H9 (cell line): ENCODE measurements around the gene PPARG. TPM values are rescaled to one million over a fixed set of nuclear protein-coding genes. Genes with fewer than 3 reads are reported as not detected.

Source experiments
- DNase-seq: peaks from one replicate; pipeline ENCODE4 v3.0.0-alpha.2; 2017
- H2AFZ ChIP-seq: one replicate; pipeline ENCODE4 v1.6.1; 2013; ENCODE audit warnings: mild to moderate bottlenecking, low read length, control low read depth, moderate library complexity
- H2AK5ac ChIP-seq: 2 replicates; pipeline ENCODE4 v1.6.1; 2013; ENCODE audit warnings: low read length, control low read depth, mixed read lengths; ENCODE audit not compliant: insufficient read length
- H2BK120ac ChIP-seq: one replicate; pipeline ENCODE4 v1.6.1; 2013; ENCODE audit warnings: low read depth, mild to moderate bottlenecking, low read length, control low read depth, inconsistent platforms; ENCODE audit not compliant: poor library complexity, severe bottlenecking
- H2BK12ac ChIP-seq: 2 replicates; pipeline ENCODE4 v1.6.1; 2013; ENCODE audit warnings: low read length, control low read depth, mixed read lengths, low read depth; ENCODE audit not compliant: insufficient read length
- H2BK15ac ChIP-seq: 2 replicates; pipeline ENCODE4 v1.6.1; 2013; ENCODE audit warnings: low read depth, low read length, control low read depth
- H2BK20ac ChIP-seq: one replicate; pipeline ENCODE4 v1.6.1; 2013; ENCODE audit warnings: low read depth, mild to moderate bottlenecking, low read length, control low read depth, inconsistent platforms; ENCODE audit not compliant: poor library complexity, severe bottlenecking
- H2BK5ac ChIP-seq: 2 replicates; pipeline ENCODE4 v1.6.1; 2013; ENCODE audit warnings: low read length, control low read depth, mixed read lengths; ENCODE audit not compliant: insufficient read length
- H3K14ac ChIP-seq: 2 replicates; pipeline ENCODE4 v1.6.1; 2013; ENCODE audit warnings: low read length, control low read depth; ENCODE audit not compliant: insufficient read depth
- H3K18ac ChIP-seq: 2 replicates; pipeline ENCODE4 v1.6.1; 2013; ENCODE audit warnings: low read depth, mild to moderate bottlenecking, mixed read lengths, low read length, control low read depth; ENCODE audit not compliant: insufficient read length
- H3K23ac ChIP-seq: 2 replicates; pipeline ENCODE4 v1.6.1; 2013; ENCODE audit warnings: low read length, control low read depth, mixed read lengths, low read depth; ENCODE audit not compliant: insufficient read length
- H3K23me2 ChIP-seq: 2 replicates; pipeline ENCODE4 v1.6.1; 2013; ENCODE audit warnings: low read depth, mild to moderate bottlenecking, mixed read lengths, low read length, control low read depth; ENCODE audit not compliant: insufficient read length, poor library complexity, severe bottlenecking
- H3K27ac ChIP-seq: 2 replicates; pipeline ENCODE4 v1.5.1; 2013; ENCODE audit warnings: low read length, control low read depth, mixed read lengths, low read depth; ENCODE audit not compliant: insufficient read length
- H3K27me3 ChIP-seq: 2 replicates; pipeline ENCODE4 v1.6.1; 2013; ENCODE audit warnings: low read length, control low read depth, inconsistent platforms; ENCODE audit not compliant: insufficient read depth
- H3K4ac ChIP-seq: 2 replicates; pipeline ENCODE4 v1.6.1; 2013; ENCODE audit warnings: low read depth, mild to moderate bottlenecking, control low read depth, inconsistent platforms, low read length, moderate library complexity
- H3K4me1 ChIP-seq: 2 replicates; pipeline ENCODE4 v1.6.1; 2013; ENCODE audit warnings: low read length, control low read depth, inconsistent platforms; ENCODE audit not compliant: insufficient read depth
- H3K4me2 ChIP-seq: 2 replicates; pipeline ENCODE4 v1.6.1; 2013; ENCODE audit warnings: low read length, control low read depth, mixed read lengths; ENCODE audit not compliant: insufficient read length, insufficient read depth
- H3K56ac ChIP-seq: 2 replicates; pipeline ENCODE4 v1.6.1; 2013; ENCODE audit warnings: low read depth, mild to moderate bottlenecking, mixed read lengths, low read length, control low read depth; ENCODE audit not compliant: insufficient read length
- H3K79me1 ChIP-seq: 2 replicates; pipeline ENCODE4 v1.6.1; 2013; ENCODE audit warnings: low read depth, mild to moderate bottlenecking, moderate library complexity, low read length, control low read depth, inconsistent platforms; ENCODE audit not compliant: insufficient read depth, poor library complexity, severe bottlenecking
- H3K79me2 ChIP-seq: 2 replicates; pipeline ENCODE4 v1.6.1; 2013; ENCODE audit warnings: low read length, control low read depth, inconsistent platforms; ENCODE audit not compliant: insufficient read depth
- H3K9ac ChIP-seq: 2 replicates; pipeline ENCODE4 v1.6.1; 2013; ENCODE audit warnings: low read length, control low read depth, mixed read lengths; ENCODE audit not compliant: insufficient read length; ENCODE audit errors: extremely low read depth
- H3K9me3 ChIP-seq: one replicate; pipeline ENCODE4 v1.6.1; 2013; ENCODE audit warnings: low read depth, low read length, inconsistent platforms; ENCODE audit not compliant: control insufficient read depth
- H3T11ph ChIP-seq: one replicate; pipeline ENCODE4 v1.6.1; 2013; ENCODE audit warnings: mild to moderate bottlenecking, low read length, control low read depth, inconsistent platforms
- H4K20me1 ChIP-seq: one replicate; pipeline ENCODE4 v1.6.1; 2013; ENCODE audit not compliant: control insufficient read depth, insufficient read length, insufficient read depth
- H4K5ac ChIP-seq: 2 replicates; pipeline ENCODE4 v1.6.1; 2013; ENCODE audit warnings: low read depth, mild to moderate bottlenecking, mixed read lengths, low read length, control low read depth; ENCODE audit not compliant: insufficient read length
- H4K8ac ChIP-seq: replicated peaks from 2 replicates; pipeline ENCODE4 v1.6.1; 2013; ENCODE audit warnings: low read length, control low read depth, mixed read lengths, low read depth; ENCODE audit not compliant: insufficient read length
- H4K91ac ChIP-seq: 2 replicates; pipeline ENCODE4 v1.6.1; 2013; ENCODE audit warnings: low read depth, mild to moderate bottlenecking, moderate library complexity, mixed read lengths, low read length, control low read depth; ENCODE audit not compliant: insufficient read length
- H3K27ac Mint-ChIP-seq, 3 experiments: 2 replicates in 2 of 3; 3 replicates in 1 of 3; pipeline ENCODE4 v1.8.0; 2020 to 2021; ENCODE audit warnings: mixed read lengths in 3 of 3, mild to moderate bottlenecking in 1 of 3, moderate library complexity in 1 of 3
- H3K27me3 Mint-ChIP-seq: 2 replicates; pipeline ENCODE4 v1.8.0; 2021; ENCODE audit warnings: low read depth, mild to moderate bottlenecking, moderate library complexity, mixed read lengths
- H3K36me3 Mint-ChIP-seq, 3 experiments: 2 replicates in 2 of 3; 3 replicates in 1 of 3; pipeline ENCODE4 v1.8.0; 2020 to 2021; ENCODE audit warnings: low read depth in 3 of 3, mixed read lengths in 3 of 3; ENCODE audit not compliant: insufficient read depth in 1 of 3
- H3K4me1 Mint-ChIP-seq, 2 experiments: 2 replicates each; pipeline ENCODE4 v1.8.0; 2020; ENCODE audit warnings: mixed read lengths in 2 of 2
- H3K4me3 Mint-ChIP-seq, 2 experiments: 2 replicates in 1 of 2; 3 replicates in 1 of 2; pipeline ENCODE4 v1.8.0; 2020 to 2021; ENCODE audit warnings: mild to moderate bottlenecking in 2 of 2, mixed read lengths in 2 of 2, moderate library complexity in 1 of 2
- H3K9me3 Mint-ChIP-seq, 2 experiments: 2 replicates in 1 of 2; 3 replicates in 1 of 2; pipeline ENCODE4 v1.8.0; 2020; ENCODE audit warnings: mild to moderate bottlenecking in 2 of 2, mixed read lengths in 2 of 2, moderate library complexity in 1 of 2
- CTCF ChIP-seq: fragments of 200-600 bp; sonication (generic); conservative IDR thresholded peaks from 3 replicates; pipeline ENCODE4 v1.8.0; 2021; ENCODE audit warnings: antibody characterized with exemption, mild to moderate bottlenecking
- WGBS: extraction: QIAGEN DNeasy Blood & Tissue Kit; methylation state at CpG from one replicate; pipeline ENCODE4 v1.1.7; 2013; ENCODE audit warnings: missing lambda C conversion rate, low lambda C conversion rate, mixed read lengths; ENCODE audit not compliant: insufficient read length; ENCODE audit errors: extremely low coverage; 5-methylcytosine and 5-hydroxymethylcytosine counted together
- total RNA-seq: library from RNA; stranded (reverse); gene quantifications from 2 replicates; pipeline ENCODE4 v1.2.1, GENCODE V29; 2021

The PPARG gene
- total RNA-seq, 1 experiment from 2014 or later = 0.42 TPM

- Mint-ChIP-seq H3K27me3 (peaks cover 19% of the 10 kb centered on the region), H3K27ac (no peak overlapping the region), H3K36me3 (no peaks in the 10 kb centered on the region), H3K4me3 (no peak overlapping the region), H3K4me1 (peaks cover 21 to 26% of the 10 kb centered on the region in 2 experiments), H3K9me3 (no peaks in the 10 kb centered on the region)
- no peak overlapping the region for H2BK120ac ChIP-seq
- no peak for TF ChIP-seq CTCF
- no peak overlapping the region for H4K5ac ChIP-seq
- no peaks in the 10 kb centered on the region for H3K27me3 ChIP-seq
- H3K4me1 ChIP-seq = no peaks in the 10 kb centered on the region
- WGBS = no CpG with 5 or more reads among the region's 21 CpGs
- no peaks in the 10 kb centered on the region for H3K9me3 ChIP-seq
- H4K91ac ChIP-seq = no peak overlapping the region
- peak; percentile 43 for DNase-seq
- no peak overlapping the region for H2AFZ ChIP-seq
- H3K4me2 ChIP-seq = no peak overlapping the region
- no peaks in the 10 kb centered on the region for H3K79me2 ChIP-seq
- H3K27ac ChIP-seq = no peak overlapping the region
- no peak overlapping the region for H4K8ac ChIP-seq
- H3K79me1 ChIP-seq = no peaks in the 10 kb centered on the region
- no peak overlapping the region for H3T11ph ChIP-seq
- H2BK5ac ChIP-seq = no peak overlapping the region
- H2BK12ac ChIP-seq = no peak overlapping the region
- H3K14ac ChIP-seq = no peak overlapping the region
- no peak overlapping the region for H2BK15ac ChIP-seq
- H3K23me2 ChIP-seq = no peaks in the 10 kb centered on the region
- H4K20me1 ChIP-seq = no peaks in the 10 kb centered on the region
- H3K4ac ChIP-seq = no peak overlapping the region
- no peak overlapping the region for H2BK20ac ChIP-seq
- H3K23ac ChIP-seq = no peak overlapping the region
- H3K9ac ChIP-seq = no peak overlapping the region
- H3K56ac ChIP-seq = no peak overlapping the region
- H3K18ac ChIP-seq = no peak overlapping the region
- H2AK5ac ChIP-seq = no peak overlapping the region
These were observed 152.3 kb downstream of the PPARG start for GRCh38 chr3:12440927-12441714.
